CD1c-positive myeloid dendritic cell (primary cell): Measurements from ENCODE around the gene MDFIC2.

Experiments used
- DNase-seq: peaks from one replicate; pipeline ENCODE4 v3.0.0-alpha.2; 2016; ENCODE audit errors: extremely low spot score

The MDFIC2 gene

GRCh38 chr3:70182166-70182565, 130.3 kb downstream of the MDFIC2 start:
- DNase-seq = no peak

DNA sequence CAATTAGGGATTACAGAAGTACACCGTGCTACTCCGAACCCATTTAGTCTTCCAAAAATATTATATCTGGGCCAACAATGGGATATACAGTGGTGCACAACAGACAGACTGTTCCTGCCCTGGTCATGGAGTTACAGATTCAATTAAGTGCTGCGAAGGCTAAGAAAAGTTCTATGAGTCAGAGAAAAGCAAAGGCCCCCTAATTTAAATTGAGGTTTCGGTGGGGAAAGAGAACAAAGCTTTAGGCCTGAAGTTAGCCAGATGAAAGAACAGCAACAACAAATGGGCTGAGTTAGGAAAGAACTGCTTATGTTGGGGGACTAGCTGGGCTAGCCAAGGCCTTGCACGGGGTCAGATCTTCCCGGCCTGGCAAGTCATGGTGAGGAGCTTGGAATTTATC, 131.8 kb downstream of the MDFIC2 start:
- no peak for DNase-seq

DNA sequence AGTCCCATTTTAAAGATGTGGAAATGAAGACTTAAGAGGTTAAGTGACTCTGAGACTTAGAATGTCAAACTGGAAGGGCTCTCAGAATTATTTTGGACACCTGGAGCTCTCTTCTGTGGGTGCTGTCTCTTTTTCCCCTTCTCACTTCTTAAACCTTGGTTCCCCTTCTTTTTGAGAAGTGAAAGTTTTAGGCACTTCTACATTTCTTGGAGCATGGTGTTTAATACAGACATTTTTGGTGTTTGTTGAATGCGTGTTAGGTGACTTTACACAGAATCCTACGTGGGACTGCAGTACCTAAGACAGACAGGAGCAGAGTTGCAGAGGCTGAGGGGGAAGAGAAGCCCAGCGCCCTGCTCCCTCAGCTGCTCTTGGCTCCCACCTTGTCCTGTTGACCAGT, 133.3 kb downstream of the MDFIC2 start:
- peak; percentile 27 for DNase-seq

GRCh38 chr3:70177881-70178645, 134.4 kb downstream of the MDFIC2 start:
- no peak for DNase-seq

DNA sequence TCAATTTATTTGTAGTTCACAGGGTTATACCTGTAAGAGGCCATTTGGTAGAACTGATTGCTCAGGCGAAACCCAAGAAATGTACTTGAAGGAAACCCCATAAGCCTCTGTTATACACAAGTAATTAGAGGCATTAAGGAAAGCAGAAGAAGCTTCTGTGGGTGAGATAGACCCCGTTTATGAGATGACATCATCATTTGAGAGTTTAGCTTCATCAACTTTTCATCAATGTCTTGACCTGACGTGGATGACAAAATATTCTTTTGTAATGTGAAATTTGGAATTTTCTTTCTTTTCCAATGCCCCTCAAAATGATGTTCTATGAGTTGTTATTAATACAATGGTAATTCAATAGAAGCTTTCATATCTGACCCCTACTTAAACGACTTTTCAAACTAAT, 136.2 kb downstream of the MDFIC2 start:
- no peak for DNase-seq

- no peak for DNase-seq
Observed at GRCh38 chr3:70156808-70157207, 155.6 kb downstream of the MDFIC2 start.

- no peak for DNase-seq
Observed at GRCh38 chr3:70150599-70150998, 161.8 kb downstream of the MDFIC2 start.

GRCh38 chr3:70149714-70150400, 162.6 kb downstream of the MDFIC2 start:
- DNase-seq = no peak
